ENCODE results near the gene BOD1L2. TPM values are rescaled to one million over a fixed set of nuclear protein-coding genes. Genes with fewer than 3 reads are reported as not detected.

BOD1L2 gene
- total RNA-seq, 2 experiments from 2014 or later, result not detected

DNA sequence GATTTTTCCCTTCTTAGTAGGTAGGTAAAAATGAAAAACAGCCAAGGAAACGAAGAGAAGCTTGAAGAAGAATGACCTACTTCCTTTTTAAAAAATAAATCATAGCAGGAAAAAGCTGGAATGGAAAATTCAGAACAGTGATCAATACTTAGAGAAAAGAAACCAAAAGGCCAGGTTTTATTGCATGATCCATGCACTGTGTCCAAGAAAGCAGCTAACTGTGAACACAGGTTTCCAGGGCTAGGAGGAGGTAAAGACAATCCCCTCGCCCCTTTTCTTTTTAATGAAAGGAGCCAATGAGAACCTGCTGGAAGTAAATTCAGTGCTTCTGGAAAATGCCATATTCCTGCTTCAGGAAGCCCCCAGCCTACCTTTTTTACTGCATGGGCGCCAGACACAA lies 47.2 kb downstream of the BOD1L2 start:
- POLR2A ChIA-PET, result no interaction called here
- ATAC-seq, result no peak

DNA sequence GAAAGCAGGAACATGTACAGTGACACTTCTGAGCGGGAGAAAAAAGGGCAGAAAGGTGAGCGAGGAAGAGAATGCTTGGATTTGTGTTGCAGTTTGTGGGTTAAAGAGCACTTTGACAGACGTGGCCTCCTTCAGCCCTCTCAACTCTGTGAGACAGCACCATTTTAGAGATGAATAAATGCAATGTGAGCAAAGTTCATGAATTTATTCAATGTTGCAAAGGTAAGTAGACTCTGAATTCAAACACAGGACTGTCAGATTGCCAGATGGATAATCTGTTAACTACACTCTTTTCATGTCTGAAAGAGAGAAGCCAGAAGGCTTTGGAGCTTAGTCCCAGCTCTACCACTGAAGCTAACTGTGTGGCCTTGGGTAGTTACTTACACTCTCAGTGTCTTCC lies 47.7 kb downstream of the BOD1L2 start:
- no peak overlapping the region for H3K4me3 Mint-ChIP-seq
- no peaks in the 10 kb centered on the region for H3K4me1 Mint-ChIP-seq (ENCODE audit: low read depth)
- POLR2A ChIA-PET, result no interaction called here
- ATAC-seq, result no peak
- no peak overlapping the region for H3K27ac Mint-ChIP-seq
- CTCF ChIA-PET, result no interaction called here
- TF ChIP-seq, protein P1, sequence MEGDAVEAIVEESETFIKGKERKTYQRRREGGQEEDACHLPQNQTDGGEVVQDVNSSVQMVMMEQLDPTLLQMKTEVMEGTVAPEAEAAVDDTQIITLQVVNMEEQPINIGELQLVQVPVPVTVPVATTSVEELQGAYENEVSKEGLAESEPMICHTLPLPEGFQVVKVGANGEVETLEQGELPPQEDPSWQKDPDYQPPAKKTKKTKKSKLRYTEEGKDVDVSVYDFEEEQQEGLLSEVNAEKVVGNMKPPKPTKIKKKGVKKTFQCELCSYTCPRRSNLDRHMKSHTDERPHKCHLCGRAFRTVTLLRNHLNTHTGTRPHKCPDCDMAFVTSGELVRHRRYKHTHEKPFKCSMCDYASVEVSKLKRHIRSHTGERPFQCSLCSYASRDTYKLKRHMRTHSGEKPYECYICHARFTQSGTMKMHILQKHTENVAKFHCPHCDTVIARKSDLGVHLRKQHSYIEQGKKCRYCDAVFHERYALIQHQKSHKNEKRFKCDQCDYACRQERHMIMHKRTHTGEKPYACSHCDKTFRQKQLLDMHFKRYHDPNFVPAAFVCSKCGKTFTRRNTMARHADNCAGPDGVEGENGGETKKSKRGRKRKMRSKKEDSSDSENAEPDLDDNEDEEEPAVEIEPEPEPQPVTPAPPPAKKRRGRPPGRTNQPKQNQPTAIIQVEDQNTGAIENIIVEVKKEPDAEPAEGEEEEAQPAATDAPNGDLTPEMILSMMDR (IDR thresholded peaks at IDR 0.05), result no peak
- intact Hi-C loops (cut with micrococcal nuclease), result no loop called here
- DNase-seq, result no peak
- H3K9me3 Mint-ChIP-seq, result no peaks in the 10 kb centered on the region
- no peaks in the 10 kb centered on the region for H3K27me3 Mint-ChIP-seq
- no peaks in the 10 kb centered on the region for H3K36me3 Mint-ChIP-seq (ENCODE audit: low read depth)

More for the DNA sequence above, 47.2 kb downstream of the BOD1L2 start:
- CTCF ChIA-PET, result no interaction called here
- intact Hi-C loops (cut with micrococcal nuclease), result no loop called here
- Mint-ChIP-seq H3K4me3 (no peak overlapping the region), H3K36me3 (ENCODE audit: low read depth) (no peaks in the 10 kb centered on the region), H3K27ac (no peak overlapping the region), H3K9me3 (no peaks in the 10 kb centered on the region), H3K4me1 (ENCODE audit: low read depth) (no peaks in the 10 kb centered on the region), H3K27me3 (no peaks in the 10 kb centered on the region)
- DNase-seq, result no peak
- TF ChIP-seq, protein P1 (IDR thresholded peaks at IDR 0.05), result no peak

DNA sequence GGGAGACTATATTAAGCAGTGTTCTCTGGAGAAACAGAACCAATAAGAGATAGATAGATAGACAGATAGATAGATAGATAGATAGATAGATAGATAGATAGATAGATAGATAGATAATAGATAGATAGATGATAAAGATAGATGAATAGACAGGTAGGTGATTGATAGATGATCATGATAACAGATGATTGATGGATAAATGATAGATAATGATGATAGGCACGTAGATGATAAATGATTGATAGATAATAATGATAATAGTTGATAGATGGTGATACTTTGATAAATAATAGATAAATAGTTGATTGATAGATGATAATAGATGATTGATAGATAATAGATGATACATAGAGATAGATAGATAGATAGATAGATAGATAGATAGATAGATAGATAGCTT lies 48.5 kb downstream of the BOD1L2 start:
- Mint-ChIP-seq H3K36me3 (ENCODE audit: low read depth) (no peaks in the 10 kb centered on the region), H3K4me1 (ENCODE audit: low read depth) (no peaks in the 10 kb centered on the region), H3K27me3 (no peaks in the 10 kb centered on the region), H3K4me3 (no peak overlapping the region), H3K27ac (no peak overlapping the region), H3K9me3 (no peaks in the 10 kb centered on the region)
- no peak for DNase-seq
- TF ChIP-seq, protein P1 (IDR thresholded peaks at IDR 0.05), result no peak
- POLR2A ChIA-PET, result no interaction called here
- intact Hi-C loops (cut with micrococcal nuclease), result no loop called here
- CTCF ChIA-PET, result no interaction called here
- no peak for ATAC-seq

DNA sequence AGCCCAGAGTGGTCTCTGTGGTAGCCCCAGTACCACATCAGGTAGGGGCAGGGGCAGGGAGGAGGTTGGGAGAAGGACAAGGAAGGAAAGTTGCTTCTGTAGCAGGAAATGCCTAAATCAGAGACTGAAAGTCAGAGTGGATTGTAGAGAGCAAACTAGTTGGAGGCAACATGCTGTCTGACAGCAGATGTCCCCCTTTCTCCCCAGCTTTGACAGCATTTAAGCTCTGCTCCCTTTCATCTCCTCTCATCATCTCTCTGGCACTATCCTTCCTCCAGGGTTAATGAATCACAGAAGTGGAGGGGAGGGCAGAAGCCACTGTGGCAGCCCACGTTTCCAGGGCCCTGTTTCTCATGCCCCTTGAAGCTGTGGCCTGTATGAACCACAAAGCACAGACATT lies 50.4 kb downstream of the BOD1L2 start:
- intact Hi-C loops (cut with micrococcal nuclease), result no loop called here
- Mint-ChIP-seq H3K27ac (no peak overlapping the region), H3K4me1 (ENCODE audit: low read depth) (no peaks in the 10 kb centered on the region), H3K9me3 (no peaks in the 10 kb centered on the region), H3K4me3 (no peak overlapping the region), H3K27me3 (no peaks in the 10 kb centered on the region), H3K36me3 (ENCODE audit: low read depth) (no peaks in the 10 kb centered on the region)
- TF ChIP-seq, protein P1 (IDR thresholded peaks at IDR 0.05), result no peak
- ChIA-PET CTCF (no interaction called here), POLR2A (no interaction called here)
- DNase-seq (no peak), ATAC-seq (no peak)

DNA sequence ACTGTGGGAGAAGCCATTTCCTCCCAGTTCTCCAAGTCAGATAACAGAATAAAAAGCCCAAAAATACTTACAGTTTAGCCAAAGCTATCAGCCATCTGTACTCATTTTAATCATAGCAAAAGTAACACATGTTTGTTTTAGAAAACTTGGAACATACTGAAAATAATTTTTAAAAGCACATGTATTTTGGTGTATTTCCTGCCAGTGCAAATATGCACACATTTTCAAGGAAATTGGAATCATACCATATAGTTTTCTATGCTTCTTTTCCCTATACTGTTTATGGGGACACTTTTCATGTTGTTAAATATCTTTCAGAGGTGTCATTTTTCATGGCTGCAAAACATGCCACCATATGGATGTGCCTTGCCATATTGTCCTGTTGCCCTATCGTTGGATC lies 51.2 kb downstream of the BOD1L2 start:
- ChIA-PET POLR2A (no interaction called here), CTCF (no interaction called here)
- no peak overlapping the region for H3K4me3 Mint-ChIP-seq
- TF ChIP-seq, protein P1 (IDR thresholded peaks at IDR 0.05), result no peak
- no peaks in the 10 kb centered on the region for H3K9me3 Mint-ChIP-seq
- intact Hi-C loops (cut with micrococcal nuclease), result no loop called here
- no peak overlapping the region for H3K27ac Mint-ChIP-seq
- no peaks in the 10 kb centered on the region for H3K4me1 Mint-ChIP-seq (ENCODE audit: low read depth)
- ATAC-seq (no peak), DNase-seq (no peak)
- H3K36me3 Mint-ChIP-seq (ENCODE audit: low read depth), result no peaks in the 10 kb centered on the region
- peaks cover 1% of the 10 kb centered on the region for H3K27me3 Mint-ChIP-seq

Other genes with a start within 250 kb of the BOD1L2 start
- not detected for gene ST8SIA3, start 205.5 kb downstream of the BOD1L2 start, total RNA-seq